ENCODE results near the gene SLN. TPM values are rescaled to one million over a fixed set of nuclear protein-coding genes. Genes with fewer than 3 reads are reported as not detected.

Gene SLN
- total RNA-seq, 1 experiment from 2014 or later: not detected

DNA sequence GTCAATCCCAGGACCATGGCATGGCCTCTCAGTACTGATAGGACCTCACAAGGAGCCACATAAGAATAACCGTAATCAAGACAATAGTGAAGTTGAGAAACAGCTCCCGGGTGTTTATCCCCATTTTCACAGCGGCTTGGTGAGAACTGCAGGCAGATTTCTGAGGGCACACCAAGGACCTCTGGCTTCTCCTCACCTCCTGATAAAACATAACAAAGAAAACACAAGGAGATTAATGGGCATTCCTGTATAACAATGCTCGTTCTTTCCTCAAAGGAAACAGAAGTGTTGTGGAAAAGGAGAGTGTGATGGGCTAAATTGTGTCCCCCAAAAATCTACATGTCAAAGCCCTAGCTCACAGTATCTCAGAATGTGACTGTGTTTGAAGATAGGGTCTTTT lies 4.0 kb downstream of the SLN start:
- no peak overlapping the region for H4K5ac ChIP-seq (ENCODE audit: insufficient read length, low read depth, low read length)
- no peak overlapping the region for H3K14ac ChIP-seq (ENCODE audit: insufficient read depth, low read length)
- H3K4ac ChIP-seq (ENCODE audit: low read depth, low read length): no peak overlapping the region
- Mint-ChIP-seq H3K4me3 (no peak overlapping the region), H3K9me3 (peaks cover 0 to 4% of the 10 kb centered on the region in 2 experiments; a peak in 2 of 5 replicates), H3K36me3 (ENCODE audit: insufficient read depth in 1 of 3, low read depth in 3 of 3) (no peaks in the 10 kb centered on the region; a peak in 2 of 7 replicates), H3K4me1 (peaks cover 23 to 24% of the 10 kb centered on the region in 2 experiments), H3K27me3 (ENCODE audit: low read depth) (peaks cover 14% of the 10 kb centered on the region), H3K27ac (peak overlapping the region; percentile 6 to 87 (median 42); a peak in 3 of 7 replicates)
- no peak overlapping the region for H2BK5ac ChIP-seq (ENCODE audit: insufficient read length, low read length)
- no peak overlapping the region for H3K18ac ChIP-seq (ENCODE audit: insufficient read length, low read depth, low read length)
- no peak overlapping the region for H4K8ac ChIP-seq (replicated peaks; ENCODE audit: insufficient read length, low read depth, low read length)
- no CpG with 5 or more reads among the region's 4 CpGs for WGBS (ENCODE audit: extremely low coverage, insufficient read length, low lambda C conversion rate)
- no peak overlapping the region for H3K27ac ChIP-seq (ENCODE audit: insufficient read length, low read depth, low read length)
- H2BK20ac ChIP-seq (ENCODE audit: low read depth, low read length, poor library complexity, severe bottlenecking): no peak overlapping the region
- no peaks in the 10 kb centered on the region for H4K20me1 ChIP-seq (ENCODE audit: control insufficient read depth, insufficient read depth, insufficient read length)
- no peak overlapping the region for H3K23ac ChIP-seq (ENCODE audit: insufficient read length, low read depth, low read length)
- H3K9ac ChIP-seq (ENCODE audit: extremely low read depth, insufficient read length, low read length): no peak overlapping the region
- no peaks in the 10 kb centered on the region for H3K23me2 ChIP-seq (ENCODE audit: insufficient read length, low read depth, low read length, poor library complexity, severe bottlenecking)
- H2BK12ac ChIP-seq (ENCODE audit: insufficient read length, low read depth, low read length): no peak overlapping the region
- H3K79me2 ChIP-seq (ENCODE audit: insufficient read depth, low read length): no peaks in the 10 kb centered on the region
- H2BK15ac ChIP-seq (ENCODE audit: low read depth, low read length): no peak overlapping the region
- H3K4me2 ChIP-seq (ENCODE audit: insufficient read depth, insufficient read length, low read length): no peak overlapping the region
- TF ChIP-seq, protein P1, sequence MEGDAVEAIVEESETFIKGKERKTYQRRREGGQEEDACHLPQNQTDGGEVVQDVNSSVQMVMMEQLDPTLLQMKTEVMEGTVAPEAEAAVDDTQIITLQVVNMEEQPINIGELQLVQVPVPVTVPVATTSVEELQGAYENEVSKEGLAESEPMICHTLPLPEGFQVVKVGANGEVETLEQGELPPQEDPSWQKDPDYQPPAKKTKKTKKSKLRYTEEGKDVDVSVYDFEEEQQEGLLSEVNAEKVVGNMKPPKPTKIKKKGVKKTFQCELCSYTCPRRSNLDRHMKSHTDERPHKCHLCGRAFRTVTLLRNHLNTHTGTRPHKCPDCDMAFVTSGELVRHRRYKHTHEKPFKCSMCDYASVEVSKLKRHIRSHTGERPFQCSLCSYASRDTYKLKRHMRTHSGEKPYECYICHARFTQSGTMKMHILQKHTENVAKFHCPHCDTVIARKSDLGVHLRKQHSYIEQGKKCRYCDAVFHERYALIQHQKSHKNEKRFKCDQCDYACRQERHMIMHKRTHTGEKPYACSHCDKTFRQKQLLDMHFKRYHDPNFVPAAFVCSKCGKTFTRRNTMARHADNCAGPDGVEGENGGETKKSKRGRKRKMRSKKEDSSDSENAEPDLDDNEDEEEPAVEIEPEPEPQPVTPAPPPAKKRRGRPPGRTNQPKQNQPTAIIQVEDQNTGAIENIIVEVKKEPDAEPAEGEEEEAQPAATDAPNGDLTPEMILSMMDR (conservative IDR thresholded peaks at IDR 0.05): no peak
- H3K79me1 ChIP-seq (ENCODE audit: insufficient read depth, low read depth, low read length, poor library complexity, severe bottlenecking): no peaks in the 10 kb centered on the region
- no peak overlapping the region for H2AFZ ChIP-seq (ENCODE audit: low read length)
- H3T11ph ChIP-seq (ENCODE audit: low read length): no peak overlapping the region
- H2AK5ac ChIP-seq (ENCODE audit: insufficient read length, low read length): no peak overlapping the region
- H3K9me3 ChIP-seq (ENCODE audit: control insufficient read depth, low read depth, low read length): no peaks in the 10 kb centered on the region
- H3K27me3 ChIP-seq (ENCODE audit: insufficient read depth, low read length): no peaks in the 10 kb centered on the region
- DNase-seq: no peak
- H3K56ac ChIP-seq (ENCODE audit: insufficient read length, low read depth, low read length): no peak overlapping the region
- H3K4me1 ChIP-seq (ENCODE audit: insufficient read depth, low read length): peaks cover 10% of the 10 kb centered on the region; the same call in 1 of the 2 replicates
- no peak overlapping the region for H4K91ac ChIP-seq (ENCODE audit: insufficient read length, low read depth, low read length)
- H2BK120ac ChIP-seq (ENCODE audit: low read depth, low read length, poor library complexity, severe bottlenecking): no peak overlapping the region
